GM19455 (cell line): ENCODE measurements around the gene TRIP12.
A peak's percentile ranks its signal among the peaks of the same experiment; 100 is the strongest.
"Not testable (repeated sequence)": the region's sequence is repeated elsewhere in the genome, so short reads cannot be mapped to it uniquely, and the experiment has no call there.

Source experiments
- ATAC-seq: cut with Tn5 transposase; IDR thresholded peaks from one replicate; pipeline ENCODE4 v1.9.1; 2021; ENCODE audit not compliant: unreplicated experiment

Gene TRIP12

GRCh38 chr2:229921892-229922448 lies at the start of gene TRIP12:
TSS of gene TRIP12 (minus strand) at chr2:229922009. CDS start at chr2:229880079, 41,930 bp downstream.
- peak; percentile 74 for ATAC-seq

- no peak for ATAC-seq
Observed at GRCh38 chr2:229971298-229971790, 49.5 kb upstream of the TRIP12 start.

- no peak for ATAC-seq
Observed at GRCh38 chr2:229970406-229970805, 48.6 kb upstream of the TRIP12 start.

- ATAC-seq = no peak
Observed at GRCh38 chr2:229969921-229970320, 48.1 kb upstream of the TRIP12 start.

- ATAC-seq = not testable (repeated sequence)
Observed at GRCh38 chr2:229963596-229963995, 41.8 kb upstream of the TRIP12 start.

- ATAC-seq = no peak
Observed at GRCh38 chr2:229956491-229956890, 34.7 kb upstream of the TRIP12 start.

GRCh38 chr2:229955663-229956062 lies 33.9 kb upstream of the TRIP12 start:
- ATAC-seq = no peak

GRCh38 chr2:229952256-229952835 lies 30.5 kb upstream of the TRIP12 start:
- ATAC-seq = no peak

GRCh38 chr2:229947544-229947943 lies 25.7 kb upstream of the TRIP12 start:
- ATAC-seq = no peak

- ATAC-seq = no peak
Observed at GRCh38 chr2:229945975-229946374, 24.2 kb upstream of the TRIP12 start.

GRCh38 chr2:229943770-229944449 lies 22.1 kb upstream of the TRIP12 start:
- no peak for ATAC-seq

GRCh38 chr2:229943171-229943570 lies 21.4 kb upstream of the TRIP12 start:
- no peak for ATAC-seq

GRCh38 chr2:229942671-229943070 lies 20.9 kb upstream of the TRIP12 start:
- no peak for ATAC-seq

GRCh38 chr2:229937537-229937936 lies 15.7 kb upstream of the TRIP12 start:
- no peak for ATAC-seq

- ATAC-seq = no peak
Observed at GRCh38 chr2:229931241-229931640, 9.4 kb upstream of the TRIP12 start.

- ATAC-seq = no peak
Observed at GRCh38 chr2:229930656-229931055, 8.8 kb upstream of the TRIP12 start.

- ATAC-seq = no peak
Observed at GRCh38 chr2:229927817-229928321, 6.1 kb upstream of the TRIP12 start.

- no peak for ATAC-seq
Observed at GRCh38 chr2:229925201-229925600, 3.4 kb upstream of the TRIP12 start.

- ATAC-seq = not testable (repeated sequence)
Observed at GRCh38 chr2:229924541-229924940, 2.7 kb upstream of the TRIP12 start.

- peak; percentile 78 for ATAC-seq
Observed at GRCh38 chr2:229922449-229923386, 909 bp upstream of the TRIP12 start, which contains the start of gene FBXO36. TSS of gene FBXO36 (plus strand) at chr2:229922503. CDS start at chr2:229922514, 11 bp downstream.
